ENCODE measurements around the gene SLC6A19. TPM values are rescaled to one million over a fixed set of nuclear protein-coding genes. Genes with fewer than 3 reads are reported as not detected.

SLC6A19 gene
- polyA plus RNA-seq, 3 donors: not detected

DNA sequence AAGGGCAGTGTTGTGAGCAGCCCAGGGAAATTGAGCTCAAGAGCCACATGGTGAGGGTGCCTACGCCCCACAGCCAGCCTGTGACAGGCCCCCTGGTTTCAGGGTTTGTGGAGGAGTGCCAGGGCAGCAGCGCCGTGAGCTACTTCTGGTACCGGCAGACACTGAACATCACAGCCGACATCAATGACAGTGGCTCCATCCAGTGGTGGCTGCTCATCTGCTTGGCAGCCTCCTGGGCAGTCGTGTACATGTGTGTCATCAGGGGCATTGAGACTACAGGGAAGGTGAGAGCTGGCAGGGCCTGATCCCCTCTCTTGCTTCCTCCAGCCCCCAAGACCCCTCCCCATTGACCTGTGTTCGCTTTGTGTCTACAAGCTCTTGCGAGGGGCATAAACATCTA is 34.0 kb downstream of the SLC6A19 start:
- H3K27me3 Mint-ChIP-seq (ENCODE audit: low read depth in 3 of 3): peaks cover 0 to 6% (median 3%) of the 10 kb centered on the region in 3 donors
- Histone ChIP-seq H2AFZ (ENCODE audit: insufficient read depth, low read depth, low read length, poor library complexity, severe bottlenecking) (no peak overlapping the region), H3K27me3 (ENCODE audit: control insufficient read depth in 2 of 2, insufficient read depth in 2 of 2, low read length in 2 of 2) (no peaks in the 10 kb centered on the region), H3K36me3 (replicated peaks in 1 of 2; ENCODE audit: control insufficient read depth in 1 of 2, insufficient read depth in 2 of 2, low read length in 2 of 2) (no peaks in the 10 kb centered on the region), H3K9ac (ENCODE audit: insufficient read depth, low read length, poor library complexity, severe bottlenecking) (no peak overlapping the region), H3K27ac (ENCODE audit: low read depth in 1 of 2, low read length in 2 of 2) (no peak overlapping the region), H3K4me2 (replicated peaks; ENCODE audit: extremely low read depth, low read length, poor library complexity, severe bottlenecking) (no peak overlapping the region), H3K9me3 (replicated peaks in 1 of 2; ENCODE audit: control insufficient read depth in 1 of 2, insufficient read depth in 1 of 2, low read length in 2 of 2) (peaks cover 16 to 18% of the 10 kb centered on the region in 2 donors), H4K20me1 (ENCODE audit: insufficient read depth, low read length) (no peaks in the 10 kb centered on the region), H3K4me3 (replicated peaks in 1 of 3; ENCODE audit: low read depth in 2 of 3, low read length in 3 of 3) (no peak overlapping the region), H3K4me1 (ENCODE audit: control insufficient read depth in 1 of 2, insufficient read depth in 2 of 2, low read length in 2 of 2) (no peaks in the 10 kb centered on the region), H3K79me2 (ENCODE audit: insufficient read depth, low read length) (no peaks in the 10 kb centered on the region)
- no peaks in the 10 kb centered on the region for H3K4me1 Mint-ChIP-seq
- no peak overlapping the region for H3K27ac Mint-ChIP-seq
- H3K9me3 Mint-ChIP-seq: peaks cover 10 to 32% (median 16%) of the 10 kb centered on the region in 7 donors
- no peak overlapping the region for H3K4me3 Mint-ChIP-seq
- 87% methylated on average over 8 of the region's 8 CpGs for WGBS (ENCODE audit: insufficient coverage)
- intact Hi-C loops (cut with micrococcal nuclease): no loop called here
- TF ChIP-seq, protein P1, sequence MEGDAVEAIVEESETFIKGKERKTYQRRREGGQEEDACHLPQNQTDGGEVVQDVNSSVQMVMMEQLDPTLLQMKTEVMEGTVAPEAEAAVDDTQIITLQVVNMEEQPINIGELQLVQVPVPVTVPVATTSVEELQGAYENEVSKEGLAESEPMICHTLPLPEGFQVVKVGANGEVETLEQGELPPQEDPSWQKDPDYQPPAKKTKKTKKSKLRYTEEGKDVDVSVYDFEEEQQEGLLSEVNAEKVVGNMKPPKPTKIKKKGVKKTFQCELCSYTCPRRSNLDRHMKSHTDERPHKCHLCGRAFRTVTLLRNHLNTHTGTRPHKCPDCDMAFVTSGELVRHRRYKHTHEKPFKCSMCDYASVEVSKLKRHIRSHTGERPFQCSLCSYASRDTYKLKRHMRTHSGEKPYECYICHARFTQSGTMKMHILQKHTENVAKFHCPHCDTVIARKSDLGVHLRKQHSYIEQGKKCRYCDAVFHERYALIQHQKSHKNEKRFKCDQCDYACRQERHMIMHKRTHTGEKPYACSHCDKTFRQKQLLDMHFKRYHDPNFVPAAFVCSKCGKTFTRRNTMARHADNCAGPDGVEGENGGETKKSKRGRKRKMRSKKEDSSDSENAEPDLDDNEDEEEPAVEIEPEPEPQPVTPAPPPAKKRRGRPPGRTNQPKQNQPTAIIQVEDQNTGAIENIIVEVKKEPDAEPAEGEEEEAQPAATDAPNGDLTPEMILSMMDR (IDR thresholded peaks at IDR 0.05): no peak
- H3K36me3 Mint-ChIP-seq: no peaks in the 10 kb centered on the region
- no peak for DNase-seq

DNA sequence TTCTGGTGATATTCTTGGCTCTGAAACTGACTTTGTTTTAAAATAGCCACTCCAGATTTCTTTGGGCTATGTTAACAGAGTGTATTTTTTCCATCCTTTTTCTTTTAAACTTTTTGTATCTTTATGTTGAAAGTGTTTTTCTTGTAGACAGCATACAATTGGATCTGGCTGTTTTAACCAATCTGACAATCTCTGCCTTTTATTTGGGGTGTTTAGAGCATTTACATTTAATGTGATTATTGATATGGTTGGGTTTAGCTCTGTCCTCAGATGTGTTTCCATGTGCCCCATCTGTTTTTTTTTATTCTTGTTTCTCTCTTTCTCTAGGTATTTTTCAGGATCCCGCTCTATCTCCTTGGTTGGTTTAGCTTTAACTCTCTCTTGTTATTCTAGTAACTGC is 34.4 kb downstream of the SLC6A19 start:
- peaks cover 0 to 6% (median 3%) of the 10 kb centered on the region in 3 donors for H3K27me3 Mint-ChIP-seq (ENCODE audit: low read depth in 3 of 3)
- intact Hi-C loops (cut with micrococcal nuclease): no loop called here
- no peak overlapping the region for H3K4me3 ChIP-seq (replicated peaks in 1 of 3; ENCODE audit: low read depth in 2 of 3, low read length in 3 of 3)
- no peak overlapping the region for H3K27ac ChIP-seq (ENCODE audit: low read depth in 1 of 2, low read length in 2 of 2)
- H3K9me3 Mint-ChIP-seq: peaks cover 10 to 32% (median 16%) of the 10 kb centered on the region in 7 donors
- WGBS (ENCODE audit: insufficient coverage): no CpG with 5 or more reads among the region's 1 CpG
- no peak overlapping the region for H3K4me2 ChIP-seq (replicated peaks; ENCODE audit: extremely low read depth, low read length, poor library complexity, severe bottlenecking)
- H3K4me1 Mint-ChIP-seq: no peaks in the 10 kb centered on the region
- H3K36me3 ChIP-seq (replicated peaks in 1 of 2; ENCODE audit: control insufficient read depth in 1 of 2, insufficient read depth in 2 of 2, low read length in 2 of 2): no peaks in the 10 kb centered on the region
- no peaks in the 10 kb centered on the region for H3K27me3 ChIP-seq (ENCODE audit: control insufficient read depth in 2 of 2, insufficient read depth in 2 of 2, low read length in 2 of 2)
- TF ChIP-seq, protein P1 (IDR thresholded peaks at IDR 0.05): no peak
- H3K36me3 Mint-ChIP-seq: no peaks in the 10 kb centered on the region
- H4K20me1 ChIP-seq (ENCODE audit: insufficient read depth, low read length): no peaks in the 10 kb centered on the region
- H3K79me2 ChIP-seq (ENCODE audit: insufficient read depth, low read length): no peaks in the 10 kb centered on the region
- no peaks in the 10 kb centered on the region for H3K4me1 ChIP-seq (ENCODE audit: control insufficient read depth in 1 of 2, insufficient read depth in 2 of 2, low read length in 2 of 2)
- no peak overlapping the region for H3K4me3 Mint-ChIP-seq
- H3K9me3 ChIP-seq (replicated peaks in 1 of 2; ENCODE audit: control insufficient read depth in 1 of 2, insufficient read depth in 1 of 2, low read length in 2 of 2): peaks cover 16 to 18% of the 10 kb centered on the region in 2 donors
- no peak for DNase-seq
- H2AFZ ChIP-seq (ENCODE audit: insufficient read depth, low read depth, low read length, poor library complexity, severe bottlenecking): no peak overlapping the region
- no peak overlapping the region for H3K27ac Mint-ChIP-seq
- no peak overlapping the region for H3K9ac ChIP-seq (ENCODE audit: insufficient read depth, low read length, poor library complexity, severe bottlenecking)

All from CD14-positive monocyte (primary cell).